ENCODE results near the gene KCNMB4.

DNA sequence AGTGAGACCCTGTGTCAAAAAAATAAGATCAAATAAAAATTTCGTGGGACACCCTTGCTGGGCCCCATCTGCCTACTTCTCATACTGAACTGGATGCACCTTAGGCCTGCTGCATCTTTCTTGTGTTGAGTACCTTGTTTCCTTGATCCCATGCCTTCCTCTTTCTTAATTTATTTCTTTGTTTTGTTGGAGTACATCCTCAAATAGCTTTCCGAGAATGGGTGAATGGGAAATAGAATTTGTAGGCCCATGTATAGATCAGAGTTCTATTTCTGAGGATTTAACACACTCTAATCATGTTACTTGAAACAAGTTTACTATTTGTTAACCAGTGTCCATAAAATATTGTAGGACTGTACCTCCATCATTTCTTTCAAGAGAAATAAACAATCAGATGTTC, 23.6 kb downstream of the KCNMB4 start:
- TF ChIP-seq, protein P1, sequence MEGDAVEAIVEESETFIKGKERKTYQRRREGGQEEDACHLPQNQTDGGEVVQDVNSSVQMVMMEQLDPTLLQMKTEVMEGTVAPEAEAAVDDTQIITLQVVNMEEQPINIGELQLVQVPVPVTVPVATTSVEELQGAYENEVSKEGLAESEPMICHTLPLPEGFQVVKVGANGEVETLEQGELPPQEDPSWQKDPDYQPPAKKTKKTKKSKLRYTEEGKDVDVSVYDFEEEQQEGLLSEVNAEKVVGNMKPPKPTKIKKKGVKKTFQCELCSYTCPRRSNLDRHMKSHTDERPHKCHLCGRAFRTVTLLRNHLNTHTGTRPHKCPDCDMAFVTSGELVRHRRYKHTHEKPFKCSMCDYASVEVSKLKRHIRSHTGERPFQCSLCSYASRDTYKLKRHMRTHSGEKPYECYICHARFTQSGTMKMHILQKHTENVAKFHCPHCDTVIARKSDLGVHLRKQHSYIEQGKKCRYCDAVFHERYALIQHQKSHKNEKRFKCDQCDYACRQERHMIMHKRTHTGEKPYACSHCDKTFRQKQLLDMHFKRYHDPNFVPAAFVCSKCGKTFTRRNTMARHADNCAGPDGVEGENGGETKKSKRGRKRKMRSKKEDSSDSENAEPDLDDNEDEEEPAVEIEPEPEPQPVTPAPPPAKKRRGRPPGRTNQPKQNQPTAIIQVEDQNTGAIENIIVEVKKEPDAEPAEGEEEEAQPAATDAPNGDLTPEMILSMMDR (IDR thresholded peaks at IDR 0.05; ENCODE audit: poor library complexity) = no peak
- TF ChIP-seq EZH2 (IDR thresholded peaks at IDR 0.05; ENCODE audit: borderline replicate concordance) = no peak
- TF ChIP-seq EZH2phosphoT487 (IDR thresholded peaks at IDR 0.05; ENCODE audit: low read depth, severe bottlenecking, unreplicated experiment) = no peak
